ENCODE results near the gene KLK11.

GRCh38 chr19:50998686-50999085 lies 27.7 kb downstream of the KLK11 start:
- TF ChIP-seq CTCF (IDR thresholded peaks at IDR 0.05) (no peak), POLR2A (IDR thresholded peaks at IDR 0.05) (no peak)
